Stimulated activated CD4-positive, alpha-beta T cell treated with anti-CD3 and anti-CD28 coated beads, Interleukin-2, amount 100 ng/mL, for 24 hours (primary cell): ENCODE data around the gene UBE2U.
"Not testable (repeated sequence)": the region's sequence is repeated elsewhere in the genome, so short reads cannot be mapped to it uniquely, and the experiment has no call there.

Experiments
- DNase-seq, 2 donors: peaks; one replicate each; pipeline ENCODE4 v3.0.0-alpha.2; 2020

Gene UBE2U

DNA sequence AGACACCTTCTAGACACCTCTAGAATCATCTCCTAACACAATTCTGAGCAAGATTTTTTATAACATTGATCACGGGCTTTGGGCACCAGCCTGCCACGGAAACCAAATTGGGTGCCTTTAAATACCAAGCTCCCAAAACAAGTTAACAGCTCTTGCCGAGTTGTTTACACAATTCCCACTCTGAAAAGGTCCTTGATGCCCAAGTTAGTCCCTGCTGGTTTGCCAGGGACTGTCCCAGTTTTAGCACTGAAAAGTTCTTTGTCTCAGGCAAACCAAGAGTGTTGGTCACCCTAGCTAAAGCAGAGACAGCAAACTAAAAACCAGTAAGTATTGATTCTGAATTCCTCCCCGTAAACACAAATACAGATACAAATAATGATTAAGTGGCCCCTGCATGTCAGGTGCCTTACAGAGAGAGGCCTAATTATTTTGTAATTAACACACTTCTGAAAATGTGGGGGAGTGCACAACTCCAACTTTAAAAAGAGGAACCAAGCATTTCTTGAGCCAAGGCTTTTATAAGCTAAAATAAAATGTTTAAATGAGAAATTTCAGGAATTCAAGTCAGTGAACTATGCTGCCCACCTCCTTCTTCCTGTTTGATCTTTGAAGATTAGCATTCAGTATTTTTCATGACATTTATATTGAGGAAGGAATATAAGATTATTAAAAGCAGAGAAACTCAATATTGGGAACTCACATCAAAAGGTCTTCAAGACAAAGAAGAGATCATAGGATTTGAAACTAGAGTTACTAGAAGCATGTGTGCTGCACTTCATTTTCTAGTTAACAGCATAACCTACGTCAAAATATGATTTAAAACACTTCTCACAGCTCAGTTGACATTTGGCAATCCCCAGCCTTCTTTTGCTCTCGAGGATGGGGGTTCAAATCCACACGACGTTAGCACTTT is 9.0 kb upstream of the UBE2U start:
- no peak for DNase-seq

DNA sequence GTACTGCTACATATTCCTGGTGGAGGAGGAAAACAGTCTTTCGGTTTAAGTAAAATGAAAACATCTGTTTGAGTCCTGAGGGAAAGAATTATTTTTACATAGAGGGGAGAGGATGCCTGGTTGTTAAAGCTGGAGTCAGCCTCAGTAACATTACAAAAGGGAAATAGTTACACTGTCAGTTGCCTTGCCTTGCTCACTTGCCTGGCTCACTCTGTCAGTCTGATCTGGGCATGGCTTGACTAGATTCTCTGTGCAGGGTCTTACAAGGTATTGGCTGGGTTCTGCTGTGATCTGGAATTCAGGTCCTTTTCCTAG is 8.4 kb upstream of the UBE2U start:
- no peak for DNase-seq

DNA sequence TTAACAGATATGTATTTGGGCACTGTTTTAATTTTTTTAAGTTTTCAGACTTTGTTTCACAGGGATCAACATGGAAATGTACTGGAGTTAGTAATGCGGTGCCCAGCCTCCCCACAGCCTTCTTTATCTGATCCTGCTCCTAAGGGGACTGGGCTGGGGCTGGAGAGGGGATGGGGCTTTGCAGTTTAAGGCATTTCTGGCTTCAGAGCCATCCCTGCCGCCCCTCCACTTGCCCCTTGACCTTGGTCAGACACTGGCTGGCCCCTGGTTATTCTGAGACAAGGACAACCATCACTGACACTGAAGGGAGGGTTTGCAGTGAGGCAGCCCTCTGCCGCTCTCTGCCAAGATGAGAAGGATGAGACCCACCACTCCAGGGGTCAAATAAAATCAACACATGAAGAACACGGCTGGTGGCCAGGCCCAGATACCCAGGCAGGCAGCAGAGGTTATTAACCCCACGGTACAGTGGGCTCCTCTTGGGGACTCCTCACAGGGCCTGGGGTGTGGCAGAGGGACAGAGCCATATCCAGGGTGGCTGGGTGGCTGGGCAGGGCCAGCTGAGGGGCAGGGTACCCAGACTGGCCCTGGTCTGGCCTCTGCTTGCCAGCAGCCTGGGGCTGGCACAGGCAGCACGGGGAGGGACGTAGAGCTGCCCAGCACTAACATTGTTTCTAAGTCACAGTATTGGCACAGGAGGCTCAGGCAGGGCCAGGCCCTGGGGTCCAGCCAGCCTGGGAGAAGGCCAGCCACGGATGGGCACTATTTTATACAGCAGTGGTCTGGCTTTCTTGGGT is 7.2 kb upstream of the UBE2U start:
- no peak for DNase-seq

DNA sequence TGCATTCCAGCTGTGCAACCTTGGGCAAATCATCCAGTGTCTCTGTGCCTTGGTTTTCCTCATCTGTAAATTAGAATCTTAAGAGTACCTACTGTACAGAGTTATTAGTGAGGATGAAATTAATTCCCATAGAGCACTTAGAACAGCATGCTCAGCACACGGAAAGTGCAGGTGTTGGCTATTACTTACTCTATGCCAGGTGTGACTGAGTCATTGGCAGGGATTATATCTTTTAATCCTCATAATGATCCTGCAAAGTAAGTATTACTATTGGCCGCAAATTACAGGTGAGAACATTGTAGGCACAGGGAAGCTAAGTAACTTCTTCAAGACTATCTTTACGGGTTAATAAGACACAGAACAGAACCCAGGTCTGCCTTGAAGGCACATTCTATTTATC is 6.3 kb upstream of the UBE2U start:
- no peak for DNase-seq

DNA sequence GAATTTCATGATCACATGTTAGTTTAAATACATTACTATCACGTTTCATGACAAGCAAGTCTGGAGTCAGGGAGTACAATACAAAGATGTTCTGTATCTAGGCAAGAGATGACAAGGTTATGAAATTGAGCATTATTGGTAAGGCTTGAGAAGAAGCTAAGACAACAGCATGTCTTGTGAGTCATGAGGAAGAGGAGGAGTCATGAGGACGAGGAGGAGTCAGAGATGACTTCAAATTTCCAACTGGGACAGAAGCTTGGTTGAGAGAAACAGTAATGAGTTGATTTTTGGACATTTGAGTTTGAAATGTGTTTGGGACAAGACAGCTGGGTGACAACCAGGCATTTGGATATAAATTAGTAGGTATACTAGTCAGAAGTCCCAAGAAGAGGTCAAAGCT is 4.3 kb upstream of the UBE2U start:
- DNase-seq, result no peak

DNA sequence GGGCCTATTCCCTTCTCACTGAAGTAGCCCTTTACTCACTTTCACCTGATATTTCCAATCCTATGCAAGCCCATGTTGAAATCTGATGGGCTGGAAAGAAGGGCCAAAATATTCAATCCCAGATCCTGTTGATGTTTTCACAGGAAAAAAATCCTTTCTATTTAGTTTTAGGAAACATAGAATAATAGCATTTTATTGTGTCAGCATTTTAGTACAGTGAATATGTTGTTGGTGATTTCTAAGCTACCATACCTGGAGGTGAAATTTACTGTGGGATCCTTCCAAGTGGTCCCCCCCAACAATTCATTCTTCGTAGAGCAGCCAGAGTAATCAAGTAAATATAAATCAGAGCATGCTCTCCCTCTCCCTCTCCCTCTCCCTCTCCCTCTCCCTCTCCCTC is 3.4 kb upstream of the UBE2U start:
- DNase-seq, result no peak

DNA sequence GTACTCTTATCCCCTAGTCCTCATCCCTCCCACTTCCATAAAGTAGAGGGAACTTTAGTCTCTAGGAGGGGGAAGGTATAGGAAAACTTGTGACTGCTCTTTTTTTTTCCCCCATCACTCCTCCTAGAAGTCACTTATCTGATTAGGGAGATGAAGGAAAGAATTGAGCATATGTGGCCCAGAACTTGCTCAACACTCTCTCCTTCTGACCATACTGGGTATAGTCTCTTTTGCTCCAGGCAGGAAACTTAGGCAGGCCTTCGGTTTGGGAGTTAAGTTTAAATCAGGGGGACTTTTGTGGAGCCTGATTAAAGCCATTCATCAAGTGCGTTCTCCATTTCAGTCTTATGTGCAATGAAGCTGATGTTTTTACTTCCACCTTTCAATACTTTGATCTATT is 5.8 kb downstream of the UBE2U start:
- DNase-seq, result no peak

DNA sequence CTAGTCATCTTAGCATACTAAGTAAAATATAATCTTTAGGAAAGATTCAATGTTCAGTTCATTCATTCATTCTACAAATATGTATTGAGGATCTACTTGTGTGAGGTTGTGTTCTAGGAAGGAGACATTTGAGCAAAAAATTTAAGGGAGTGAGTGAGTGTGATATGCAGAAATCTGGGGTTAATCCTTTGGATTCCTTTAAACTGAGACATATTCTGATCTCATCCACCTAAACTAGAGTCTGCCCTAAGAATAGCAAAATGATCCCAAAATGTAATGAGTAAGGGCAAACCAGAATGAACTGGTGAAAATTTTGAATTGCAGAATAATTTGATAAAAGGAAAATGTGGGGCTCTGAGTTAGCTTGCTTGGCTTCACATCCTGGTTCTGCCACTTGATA is 8.6 kb downstream of the UBE2U start:
- DNase-seq, result no peak

DNA sequence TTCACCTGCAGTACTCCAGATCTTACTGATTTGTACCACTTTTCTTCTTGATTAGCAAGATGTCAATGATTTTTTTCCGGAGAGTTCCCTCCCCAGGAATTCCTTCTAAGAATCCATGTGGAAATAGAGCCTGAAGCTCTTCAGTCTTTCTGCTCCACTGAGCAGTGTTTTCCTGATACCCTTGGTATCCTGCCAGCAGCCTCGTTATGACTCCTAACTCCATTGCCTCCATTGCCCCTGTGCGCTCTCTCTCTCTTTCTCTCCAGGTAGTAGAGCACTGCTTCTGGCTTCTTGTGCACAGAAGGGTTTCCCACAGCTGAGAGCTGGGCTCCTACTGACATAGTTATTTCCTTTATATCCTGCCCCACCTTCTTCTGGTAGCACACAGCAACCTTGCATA is 12.2 kb downstream of the UBE2U start:
- no peak for DNase-seq

DNA sequence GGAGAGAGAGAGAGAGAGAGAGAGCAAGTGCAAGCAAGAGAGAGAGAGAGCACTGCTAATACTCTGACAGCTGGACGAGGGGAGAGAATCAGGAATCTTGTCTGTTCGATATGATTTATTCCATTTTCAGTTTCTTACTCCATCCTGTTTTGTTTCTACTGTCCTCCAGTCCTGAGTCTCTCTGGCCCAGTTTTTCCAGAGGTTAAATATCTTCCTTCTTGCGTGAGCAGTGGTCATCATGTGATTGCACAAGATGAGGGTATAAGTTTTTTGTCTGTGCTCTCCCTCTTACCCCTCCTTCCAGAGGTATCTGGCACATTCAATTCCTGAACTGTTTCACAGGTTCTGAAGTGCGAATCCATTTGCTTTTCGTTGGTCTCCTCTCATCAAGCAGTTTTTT is 16.8 kb downstream of the UBE2U start:
- no peak for DNase-seq

DNA sequence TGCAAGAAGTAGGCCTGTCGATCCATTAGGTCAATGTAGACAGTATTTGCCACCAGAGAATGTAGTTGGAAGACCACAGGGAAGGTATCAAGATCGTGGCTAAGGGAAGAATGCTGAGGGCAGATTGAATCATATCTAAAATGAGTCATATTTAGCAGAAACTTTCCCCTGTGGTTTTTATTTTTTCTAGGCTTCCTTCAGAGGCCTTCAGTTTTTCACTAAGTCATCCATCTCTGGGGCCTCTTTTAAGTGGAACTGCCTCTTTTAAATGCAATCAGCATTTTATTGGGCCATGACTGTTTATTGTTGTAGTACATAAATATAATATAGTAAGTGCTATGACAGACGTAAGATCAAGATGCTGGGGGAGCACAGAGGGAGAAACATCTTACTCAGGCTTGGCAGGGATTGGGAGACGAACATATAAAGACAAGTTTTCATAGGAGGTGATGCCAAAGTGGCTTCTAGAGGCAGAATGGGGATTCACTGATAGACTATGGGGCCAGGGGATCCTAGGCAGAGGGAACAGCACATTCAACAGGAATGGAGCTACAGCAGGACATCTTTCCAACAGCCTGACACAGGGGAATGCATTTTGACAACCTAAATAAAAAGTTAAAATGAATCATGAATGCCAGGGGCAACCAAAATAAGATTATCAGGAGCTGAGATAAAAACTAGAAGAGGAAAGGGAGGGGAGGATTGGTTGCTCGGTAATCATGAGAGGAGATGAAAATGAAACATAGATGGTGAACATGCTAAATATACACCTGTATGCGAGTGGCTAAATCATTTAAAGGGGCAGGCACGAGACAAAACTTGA is 20.1 kb downstream of the UBE2U start:
- no peak for DNase-seq

DNA sequence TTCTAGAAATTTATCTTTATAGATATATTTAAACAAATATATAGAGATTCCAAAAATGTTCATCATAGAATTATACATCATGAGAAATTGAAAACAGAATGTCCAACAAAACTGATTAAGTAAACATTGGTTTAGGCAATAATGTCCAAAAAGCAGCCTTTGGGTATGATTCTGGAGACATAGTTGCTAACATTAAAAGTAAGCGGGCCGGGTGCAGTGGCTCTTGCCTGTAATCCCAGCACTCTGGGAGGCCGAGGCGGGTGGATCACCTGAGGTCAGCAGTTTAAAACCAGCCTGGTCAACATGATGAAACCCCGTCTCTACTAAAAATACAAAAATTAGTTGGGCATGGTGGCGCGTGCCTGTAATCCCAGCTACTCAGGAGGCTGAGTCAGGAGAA is 20.8 kb downstream of the UBE2U start:
- not testable (repeated sequence) for DNase-seq

DNA sequence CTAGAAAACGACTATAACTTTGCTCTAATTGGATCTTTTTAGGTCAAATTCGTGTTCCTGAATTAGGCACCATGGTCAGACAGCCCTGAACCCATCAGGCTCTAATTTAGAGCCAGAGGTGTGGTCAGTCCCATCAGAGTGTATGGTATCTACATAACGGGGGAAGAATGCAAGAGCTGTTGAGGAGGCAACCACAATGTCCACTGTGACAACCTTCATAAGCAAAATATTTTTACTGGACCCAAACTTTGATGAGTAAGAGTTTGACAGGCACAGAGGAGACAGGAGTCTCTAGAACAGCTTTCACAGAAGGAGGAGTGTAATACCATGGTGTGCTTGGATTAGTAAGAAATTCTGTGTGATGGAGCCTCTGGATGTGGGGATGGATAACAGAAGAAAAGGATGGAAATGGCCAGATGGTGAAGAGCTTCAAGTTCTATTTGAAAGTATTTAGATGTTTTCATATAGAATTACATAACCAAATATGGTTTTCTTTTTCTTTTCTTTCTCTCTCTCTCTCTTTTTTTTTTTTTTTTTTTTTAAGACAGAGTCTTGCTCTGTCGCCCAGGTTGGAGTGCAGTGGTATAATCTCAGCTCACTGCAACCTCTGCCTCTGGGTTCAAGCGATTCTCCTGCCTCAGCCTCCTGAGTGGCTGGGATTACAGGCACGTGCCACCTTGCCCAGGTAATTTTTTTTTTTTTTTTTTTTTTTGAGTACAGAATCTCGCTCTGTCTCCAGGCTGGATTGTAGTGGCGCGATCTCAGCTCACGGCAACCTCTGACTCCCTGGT is 24.9 kb downstream of the UBE2U start:
- no peak for DNase-seq

DNA sequence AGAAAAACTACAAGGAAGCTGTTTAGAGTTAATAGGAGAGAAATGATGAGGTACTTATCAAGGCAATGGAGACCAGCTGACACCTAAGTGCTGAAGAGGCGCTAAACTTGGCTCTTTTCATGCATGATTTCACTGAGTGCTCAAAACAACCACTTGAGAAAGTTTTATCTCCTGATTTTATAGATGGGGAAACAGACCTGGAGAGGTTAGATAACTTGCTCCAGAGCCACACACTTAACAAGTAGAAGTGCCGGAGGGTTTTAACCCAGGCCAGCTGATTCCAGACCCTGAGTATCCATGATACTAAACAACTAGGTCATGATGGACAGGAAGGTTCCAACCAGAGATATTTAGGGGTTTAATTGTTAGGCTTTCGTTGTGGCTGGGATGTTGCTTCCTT is 25.9 kb downstream of the UBE2U start:
- DNase-seq, result no peak

DNA sequence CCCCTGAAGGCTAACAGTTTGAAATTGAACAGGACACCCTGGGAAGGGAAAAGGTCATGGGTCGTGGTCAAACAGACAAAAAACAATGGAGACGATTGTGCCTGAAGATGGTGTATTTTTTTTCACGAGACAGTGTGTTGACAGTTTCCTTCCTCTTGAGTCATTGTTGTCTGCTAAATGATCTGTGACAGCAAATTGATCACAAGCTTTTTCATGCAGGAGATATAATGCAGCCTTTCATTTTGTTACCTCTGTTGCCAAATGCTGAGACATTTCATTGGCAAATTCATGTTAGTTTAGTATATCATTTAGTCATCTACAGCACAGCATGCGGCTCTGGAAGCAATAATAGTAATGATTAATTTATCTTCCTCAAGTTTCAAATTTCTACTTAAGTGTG is 27.7 kb downstream of the UBE2U start:
- no peak for DNase-seq

DNA sequence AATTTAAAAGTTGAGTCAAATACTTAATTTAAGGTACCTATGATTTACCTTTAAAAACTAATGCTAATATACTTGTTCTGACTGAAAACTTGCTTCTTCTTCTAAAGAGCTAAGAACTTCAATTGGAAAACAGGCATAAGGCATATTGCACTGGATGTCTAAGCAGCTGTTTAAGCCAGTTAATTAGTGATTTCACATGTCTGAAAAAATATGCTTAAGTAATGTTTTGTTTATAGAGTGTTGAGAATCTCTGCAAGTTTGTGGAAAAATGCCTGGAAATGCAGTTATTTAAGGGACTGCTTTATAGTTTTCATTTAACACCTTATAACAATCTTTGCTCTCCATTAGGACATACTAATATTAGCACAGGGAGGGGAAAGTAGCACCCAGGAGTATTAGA is 28.2 kb downstream of the UBE2U start:
- no peak for DNase-seq

DNA sequence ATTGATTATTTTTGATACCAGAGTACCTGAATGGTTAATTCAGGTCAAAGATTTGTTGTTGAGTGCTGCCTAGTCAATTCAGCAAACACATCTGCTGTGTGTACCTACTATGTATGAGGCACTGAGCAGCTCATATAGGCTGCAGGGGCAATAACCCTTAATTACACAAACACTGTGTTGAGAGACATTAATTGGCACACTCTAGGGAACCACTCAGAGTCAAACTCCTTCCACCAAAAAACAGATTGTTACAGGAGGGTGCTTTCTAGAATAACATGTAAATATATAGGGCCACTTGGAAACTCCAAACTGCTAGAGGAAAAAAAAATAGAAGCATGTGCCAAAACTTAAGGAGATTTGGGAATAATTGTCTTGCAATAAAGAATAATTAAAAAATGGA is 31.3 kb downstream of the UBE2U start:
- DNase-seq, result no peak

DNA sequence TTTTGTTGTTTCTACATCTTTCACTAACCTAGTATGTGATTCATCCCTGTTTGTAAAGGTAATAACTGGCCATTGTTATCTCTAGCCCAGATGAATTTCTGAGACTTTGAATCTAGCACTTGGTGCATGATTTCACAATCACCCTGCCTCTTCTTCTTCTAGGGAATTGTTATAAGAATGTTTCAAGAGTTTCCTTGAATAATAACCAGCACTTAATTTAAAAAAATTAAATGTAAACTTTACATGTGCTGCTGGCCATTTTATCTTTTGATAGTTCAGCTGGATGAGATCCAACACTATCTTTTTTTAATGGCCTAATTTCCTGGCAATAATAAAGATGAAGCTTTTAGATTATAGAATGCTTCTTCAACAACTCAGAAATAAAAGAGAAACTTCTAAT is 31.8 kb downstream of the UBE2U start:
- DNase-seq, result no peak

DNA sequence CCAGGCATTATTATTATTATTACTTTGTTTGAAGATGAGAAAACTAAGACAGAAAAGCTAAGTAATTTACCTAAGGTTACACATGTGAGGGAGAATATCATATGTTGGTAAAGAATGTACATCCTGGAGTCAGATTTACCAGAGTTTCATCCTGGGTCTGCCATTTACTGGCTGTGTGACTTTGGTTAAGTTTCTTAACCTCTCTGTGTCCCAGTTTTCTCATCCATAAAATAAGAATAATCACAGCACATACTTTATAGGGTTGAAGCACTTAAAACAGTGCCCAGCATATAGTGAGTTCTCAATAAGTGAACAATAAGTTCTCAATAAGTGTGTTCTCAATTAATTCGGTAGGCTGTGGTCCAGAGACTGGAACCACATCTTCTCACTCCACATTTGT is 32.5 kb downstream of the UBE2U start:
- no peak for DNase-seq

DNA sequence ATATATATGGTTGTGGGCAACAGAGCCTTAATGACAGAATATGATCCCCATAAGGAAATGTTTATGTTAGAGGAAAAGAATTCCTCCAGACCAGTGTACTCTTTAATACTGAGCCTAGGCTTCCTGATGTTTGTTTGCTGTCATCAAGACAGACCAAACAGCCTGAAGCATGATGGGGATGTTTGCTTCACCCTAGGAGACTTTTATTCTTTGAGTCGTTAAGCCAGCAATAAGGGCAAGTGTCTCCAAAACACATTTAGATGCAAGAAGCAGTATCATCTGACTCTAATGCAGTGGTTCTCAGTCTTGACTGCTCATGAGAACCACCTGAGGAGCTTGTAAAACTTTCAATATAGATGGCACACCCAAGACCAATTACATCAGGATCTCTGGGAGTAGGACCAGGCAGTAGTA is 33.1 kb downstream of the UBE2U start:
- DNase-seq, result no peak

DNA sequence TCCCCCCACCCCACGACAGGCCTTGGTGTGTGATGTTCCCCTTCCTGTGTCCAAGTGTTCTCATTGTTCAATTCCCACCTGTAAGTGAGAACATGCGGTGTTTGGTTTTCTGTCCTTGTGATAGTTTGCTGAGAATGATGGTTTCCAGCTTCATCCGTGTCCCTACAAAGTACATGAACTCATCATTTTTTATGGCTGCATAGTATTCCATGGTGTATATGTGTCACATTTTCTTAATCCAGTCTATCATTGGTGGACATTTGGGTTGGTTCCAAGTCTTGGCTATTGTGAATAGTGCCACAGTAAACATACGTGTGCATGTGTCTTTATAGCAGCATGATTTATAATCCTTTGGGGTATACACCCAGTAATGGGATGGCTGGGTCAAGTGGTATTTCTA is 36.1 kb downstream of the UBE2U start:
- DNase-seq, result not testable (repeated sequence)

DNA sequence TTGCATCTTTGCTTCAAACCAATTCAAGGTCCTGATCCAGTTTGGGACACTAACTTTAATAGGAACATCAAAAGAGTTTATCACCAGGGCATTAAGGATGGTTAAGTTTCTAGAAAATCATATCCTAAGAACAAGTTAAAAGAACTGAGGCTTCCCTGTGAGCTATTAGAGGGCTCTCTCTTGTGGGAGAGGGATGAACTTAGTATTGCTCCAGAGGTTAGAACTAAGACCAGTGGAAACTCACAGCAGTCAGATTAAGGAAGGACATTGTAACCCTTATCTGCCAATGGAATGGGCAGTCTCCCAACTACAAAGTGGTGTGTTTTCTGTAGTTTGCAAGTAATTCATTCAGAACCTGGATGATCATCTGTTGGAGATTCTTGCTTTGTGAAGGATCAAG is 36.8 kb downstream of the UBE2U start:
- no peak for DNase-seq

DNA sequence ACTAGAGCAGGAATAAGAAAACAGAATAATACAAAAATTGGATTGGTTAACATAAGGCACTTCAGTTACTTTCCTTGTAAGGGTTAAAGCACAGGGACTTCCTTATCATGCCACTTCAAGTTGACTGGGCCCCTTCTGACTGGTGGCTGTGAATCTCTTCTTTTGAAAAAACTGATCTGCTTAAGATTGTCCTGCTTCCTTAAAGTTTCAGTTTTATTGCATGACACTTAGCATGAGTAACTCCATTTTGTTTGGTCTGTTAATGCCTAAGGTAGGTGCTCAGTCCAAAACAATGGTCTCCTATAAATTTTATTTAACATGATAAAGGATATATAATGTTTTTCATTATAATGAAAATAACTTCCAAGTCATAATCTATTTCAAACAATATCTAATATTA is 37.6 kb downstream of the UBE2U start:
- no peak for DNase-seq
